NK-92 (cell line): ENCODE measurements around the gene RAB13.
A peak's percentile ranks its signal among the peaks of the same experiment; 100 is the strongest.
"Not testable (repeated sequence)": the region's sequence is repeated elsewhere in the genome, so short reads cannot be mapped to it uniquely, and the experiment has no call there.

Experiments
- DNase-seq: peaks from one replicate; lab custom pipeline; 2025; ENCODE audit not compliant: unreplicated experiment; lab: John Stamatoyannopoulos, UW

Gene RAB13

DNA sequence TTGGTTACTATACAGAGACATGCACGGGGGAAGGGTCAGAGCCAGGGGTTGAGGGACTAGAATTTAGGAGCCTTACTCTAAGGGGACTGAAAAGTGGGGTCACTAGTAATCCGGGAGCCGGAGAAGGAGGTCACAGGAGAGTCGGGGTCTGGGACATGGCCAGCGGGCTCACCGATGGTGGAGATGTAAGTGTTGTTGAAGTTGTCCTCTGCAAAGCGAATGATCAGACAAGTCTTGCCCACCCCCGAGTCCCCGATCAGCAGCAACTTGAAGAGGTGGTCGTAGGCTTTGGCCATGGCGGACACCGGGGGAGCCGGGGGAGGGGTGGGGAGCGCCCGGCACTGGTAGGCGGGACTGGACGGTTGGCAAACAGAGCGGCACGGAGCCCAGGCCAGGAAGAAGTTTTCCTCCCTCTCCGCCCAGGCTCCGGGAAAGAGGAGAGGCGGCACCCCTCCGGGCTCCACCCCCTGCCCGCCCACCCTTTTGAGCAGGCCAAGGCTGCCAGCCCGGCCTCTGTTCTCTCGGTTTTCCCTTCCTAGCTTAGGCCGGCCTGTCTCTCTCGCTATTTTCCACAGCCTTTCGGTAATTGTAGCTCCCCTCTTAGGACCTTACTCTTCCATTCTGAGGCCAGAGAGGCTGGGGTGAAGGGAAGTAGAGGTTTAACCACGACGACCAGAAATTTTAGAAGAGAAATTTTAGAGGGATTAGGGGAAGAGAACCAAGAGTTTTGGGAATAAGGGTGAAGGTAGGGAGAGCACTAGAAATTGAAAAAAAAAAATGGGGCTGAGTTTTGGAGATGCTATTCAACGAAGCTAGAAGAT, at the start of gene RAB13:
Gene RAB13 (minus strand): TSS at position 399 of the 821 bp plus-strand sequence. CDS start 103 bp downstream, at position 296.
- no peak for DNase-seq

DNA sequence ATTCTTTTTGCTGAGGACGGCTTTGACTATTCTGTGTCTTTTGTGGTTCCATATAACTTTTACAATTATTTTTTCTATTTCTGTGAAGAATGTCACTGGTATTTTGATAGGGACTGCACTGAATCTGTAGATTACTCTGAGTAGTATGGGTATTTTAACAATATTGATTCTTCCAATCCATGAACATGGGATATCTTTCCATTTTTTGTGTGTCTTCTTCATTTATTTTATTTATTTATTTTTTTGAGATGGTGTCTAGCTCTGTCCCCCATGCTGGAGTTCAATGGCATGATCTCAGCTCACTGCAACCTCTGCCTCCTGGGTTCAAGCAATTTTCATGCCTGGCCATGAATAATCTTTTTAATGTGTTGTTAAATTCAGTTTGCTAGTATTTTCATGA, 47.6 kb upstream of the RAB13 start:
- DNase-seq = not testable (repeated sequence)

DNA sequence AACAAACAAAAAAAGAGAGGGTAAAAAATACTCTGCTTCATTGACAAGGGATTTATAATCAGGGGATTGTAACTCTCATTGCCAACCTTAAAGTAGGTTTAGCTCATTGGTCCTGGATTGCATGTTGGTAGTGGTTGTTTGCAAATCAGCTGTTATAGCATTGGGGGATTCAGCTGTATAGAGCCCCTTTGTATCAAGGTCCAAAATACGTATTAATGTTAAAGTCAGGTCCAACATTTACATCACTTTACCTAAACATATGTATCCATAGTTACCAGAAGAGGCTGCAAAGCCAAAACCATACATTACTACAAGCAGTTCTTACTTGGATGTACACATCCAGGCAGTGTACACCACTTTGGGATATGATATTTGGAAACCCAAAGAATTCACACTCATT, 33.8 kb upstream of the RAB13 start:
- DNase-seq = no peak

DNA sequence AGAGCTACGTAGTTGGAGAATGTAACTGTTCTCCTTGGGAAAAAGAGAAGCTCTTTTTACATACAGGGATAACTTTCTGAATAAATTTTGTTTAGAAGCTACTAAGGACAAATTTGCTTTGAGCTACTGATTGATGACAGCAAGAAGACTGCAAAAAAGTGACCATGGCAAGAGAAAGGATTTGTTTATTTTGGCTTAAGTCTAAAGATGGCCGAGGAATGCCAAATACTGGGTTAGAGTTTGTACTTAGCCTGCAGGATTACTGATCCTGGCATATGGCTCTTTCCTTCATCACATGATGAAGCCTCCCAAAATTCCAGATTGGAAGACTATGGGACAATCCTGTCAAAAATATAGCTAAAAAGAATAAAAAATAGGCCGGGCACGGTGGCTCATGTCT, 33.1 kb upstream of the RAB13 start:
- DNase-seq = no peak

DNA sequence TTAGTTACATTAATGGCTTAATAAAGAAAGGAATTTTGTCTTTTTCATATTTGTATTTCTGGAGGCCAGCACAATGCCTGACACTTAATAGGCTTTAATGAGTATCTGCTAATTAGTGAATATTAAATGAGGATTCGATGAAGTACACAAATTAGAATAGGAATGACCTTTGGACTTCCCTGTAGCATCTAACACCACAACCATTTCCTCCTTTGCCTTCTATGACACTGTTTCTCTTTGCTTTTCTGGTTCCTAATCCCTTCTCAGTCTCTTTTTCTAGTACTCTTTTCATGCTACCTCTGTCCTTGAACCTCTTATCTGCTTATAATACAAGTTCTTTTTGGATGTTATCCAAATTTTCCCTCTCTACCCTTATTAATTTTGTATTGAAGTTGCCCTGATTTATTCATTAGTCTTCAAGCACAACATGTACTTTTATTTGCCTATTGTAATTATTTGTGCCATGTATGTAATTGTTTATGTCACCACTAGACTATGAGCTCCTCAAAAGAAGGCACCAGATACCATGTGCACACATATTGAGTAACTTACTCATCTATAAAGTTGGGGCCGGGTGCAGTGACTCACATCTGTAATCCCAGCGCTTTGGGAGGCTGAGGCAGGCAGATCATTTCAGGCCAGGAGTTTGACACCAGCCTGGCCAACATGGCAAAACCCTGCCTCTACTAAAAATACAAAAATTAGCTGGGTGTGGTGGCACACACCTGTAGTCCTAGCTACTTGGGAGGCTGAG, 28.2 kb upstream of the RAB13 start:
- DNase-seq = no peak

DNA sequence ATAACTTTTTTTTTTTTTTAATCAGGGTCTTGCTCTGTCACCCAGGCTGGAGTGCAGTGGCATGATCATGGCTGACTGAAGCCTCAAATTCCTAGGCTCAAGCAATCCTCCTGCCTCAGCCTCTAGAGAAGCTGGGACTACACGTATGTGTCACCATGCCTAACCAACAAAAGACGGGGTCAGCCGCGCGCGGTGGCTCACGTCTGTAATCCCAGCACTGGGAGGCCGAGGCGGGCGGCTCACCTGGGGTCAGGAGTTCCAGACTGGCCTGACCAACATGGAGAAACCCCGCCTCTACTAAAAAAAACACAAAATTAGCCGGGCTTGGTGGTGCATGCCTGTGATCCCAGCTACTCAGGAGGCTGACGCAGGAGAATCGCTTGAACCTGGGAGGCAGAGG, 26.4 kb upstream of the RAB13 start:
- DNase-seq = not testable (repeated sequence)

DNA sequence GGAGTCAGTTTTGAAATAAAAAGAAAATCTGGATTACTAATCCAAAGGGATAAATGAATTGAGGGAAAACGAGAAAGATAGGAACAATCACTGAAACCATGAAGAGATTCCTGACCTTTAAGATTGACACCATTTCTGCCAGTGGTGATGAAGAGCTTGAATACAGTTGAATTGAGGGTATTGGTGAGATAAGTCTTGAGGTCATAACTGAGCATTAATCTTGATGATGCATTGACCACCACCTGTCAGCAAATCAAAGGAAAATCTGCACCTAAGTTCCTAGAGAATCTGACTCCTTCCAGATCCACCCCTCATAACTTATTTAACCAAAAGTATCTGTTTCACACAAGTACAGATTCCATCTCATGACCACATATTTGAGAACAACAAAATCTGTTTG, 26.0 kb upstream of the RAB13 start:
- no peak for DNase-seq

DNA sequence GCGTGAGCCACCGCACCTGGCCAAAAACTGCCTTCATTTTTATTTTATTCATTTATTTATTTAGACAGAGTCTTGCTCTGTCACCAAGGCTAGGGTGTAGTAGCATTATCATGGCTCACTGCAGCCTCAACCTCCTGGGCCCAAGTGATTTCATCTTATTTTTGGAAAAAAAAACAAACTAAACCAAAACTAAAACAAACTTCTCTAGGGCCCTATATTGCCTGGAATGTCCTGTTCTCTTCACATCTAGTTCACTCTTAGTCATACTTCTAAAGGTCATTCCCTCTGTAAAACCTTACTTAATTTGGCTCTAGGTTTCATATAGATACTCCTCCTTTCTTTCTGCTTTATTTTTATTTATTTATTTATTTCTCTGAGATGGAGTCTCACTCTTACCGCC, 20.0 kb upstream of the RAB13 start:
- no peak for DNase-seq

DNA sequence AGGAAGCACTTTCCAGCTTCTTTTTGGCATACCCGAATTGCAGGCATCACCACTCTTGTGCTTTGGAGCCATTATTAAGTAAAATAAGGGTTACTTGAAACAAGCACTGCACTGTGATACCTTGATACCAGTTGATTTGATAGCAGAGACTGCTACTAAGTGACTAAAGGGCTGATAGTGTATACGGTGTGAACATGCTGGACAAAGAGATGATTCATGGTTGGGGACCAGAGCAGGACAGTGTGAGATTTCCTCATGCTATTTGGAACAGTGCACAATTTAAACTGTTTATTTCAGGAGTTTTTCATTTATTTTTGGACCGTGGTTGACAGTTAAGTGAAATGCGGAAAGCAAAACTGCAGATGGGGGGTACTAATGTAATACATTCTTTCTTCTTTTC, 14.3 kb upstream of the RAB13 start:
- DNase-seq = no peak

DNA sequence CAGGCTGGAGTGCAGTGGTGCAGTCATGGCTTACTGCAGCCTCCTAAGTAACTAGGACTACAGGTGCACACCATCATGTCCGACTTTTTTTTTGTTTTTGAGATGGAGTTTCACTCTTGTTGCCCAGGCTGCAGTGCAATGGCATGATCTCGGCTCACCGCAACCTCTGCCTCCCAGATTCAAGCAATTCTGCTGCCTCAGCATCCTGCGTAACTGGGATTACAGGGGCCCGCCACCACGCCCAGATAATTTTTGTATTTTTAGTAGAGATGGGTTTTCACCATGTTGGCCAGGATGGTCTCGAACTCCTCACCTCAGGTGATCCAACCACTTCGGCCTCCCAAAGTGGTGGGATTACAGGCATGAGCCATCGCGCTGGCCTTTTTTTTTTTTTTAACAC, 10.7 kb upstream of the RAB13 start:
- DNase-seq = not testable (repeated sequence)

DNA sequence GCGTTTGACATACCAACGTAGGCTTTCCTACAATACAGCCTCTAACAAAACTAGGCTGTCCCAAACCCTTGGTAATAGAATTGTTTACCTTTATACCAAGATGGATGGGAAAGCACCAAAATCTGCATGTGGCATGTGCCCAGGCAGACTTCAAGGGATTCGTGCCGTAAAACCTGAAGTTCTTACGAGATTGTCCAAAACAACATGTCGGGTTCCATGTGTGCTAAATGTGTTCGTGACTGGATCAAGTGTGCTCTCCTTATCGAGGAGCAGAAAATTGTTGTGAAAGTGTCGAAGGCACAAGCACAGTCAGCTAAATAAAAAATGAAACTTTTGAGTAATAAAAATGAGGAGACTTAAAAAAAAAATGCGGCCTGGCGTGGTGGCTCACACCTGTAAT, 9.5 kb upstream of the RAB13 start:
- DNase-seq = no peak

DNA sequence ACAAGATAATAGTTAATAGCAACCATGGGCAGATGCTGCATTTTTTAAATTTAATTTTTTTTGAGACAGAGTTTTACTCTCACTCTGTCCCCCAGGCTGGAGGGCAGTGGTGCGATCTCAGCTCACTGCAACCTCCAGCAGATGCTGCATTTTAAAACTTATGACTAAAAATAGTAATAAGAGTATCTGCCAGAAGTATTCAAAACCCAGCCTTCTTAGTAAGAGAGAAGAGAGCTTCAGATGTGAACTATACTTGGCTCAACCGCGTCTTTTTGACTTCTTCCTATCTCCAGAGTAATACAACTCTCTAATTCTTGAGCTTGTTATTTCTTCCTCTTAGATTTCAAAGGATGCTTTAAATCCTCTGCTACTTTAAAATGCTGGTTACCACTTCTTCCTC, 9.1 kb upstream of the RAB13 start:
- no peak for DNase-seq

DNA sequence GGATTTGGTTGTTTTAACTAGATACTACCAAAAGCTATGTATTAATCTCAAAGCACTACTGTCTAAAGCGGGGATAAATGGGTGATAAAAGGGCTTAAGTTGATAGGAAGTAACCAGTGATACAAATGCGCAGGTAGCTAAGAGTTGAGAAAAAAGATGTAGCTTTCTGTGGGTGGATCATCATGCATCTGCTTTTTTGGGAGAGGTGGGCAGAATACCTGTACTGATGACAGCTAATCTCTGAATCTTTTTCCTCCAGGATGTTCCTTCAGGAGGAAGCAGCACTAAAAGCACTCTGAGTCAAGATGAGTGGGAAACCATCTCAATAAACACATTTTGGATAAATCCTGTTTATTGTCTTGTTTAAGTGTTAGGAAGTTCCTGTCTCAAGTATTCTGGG, 5.7 kb upstream of the RAB13 start:
- no peak for DNase-seq

DNA sequence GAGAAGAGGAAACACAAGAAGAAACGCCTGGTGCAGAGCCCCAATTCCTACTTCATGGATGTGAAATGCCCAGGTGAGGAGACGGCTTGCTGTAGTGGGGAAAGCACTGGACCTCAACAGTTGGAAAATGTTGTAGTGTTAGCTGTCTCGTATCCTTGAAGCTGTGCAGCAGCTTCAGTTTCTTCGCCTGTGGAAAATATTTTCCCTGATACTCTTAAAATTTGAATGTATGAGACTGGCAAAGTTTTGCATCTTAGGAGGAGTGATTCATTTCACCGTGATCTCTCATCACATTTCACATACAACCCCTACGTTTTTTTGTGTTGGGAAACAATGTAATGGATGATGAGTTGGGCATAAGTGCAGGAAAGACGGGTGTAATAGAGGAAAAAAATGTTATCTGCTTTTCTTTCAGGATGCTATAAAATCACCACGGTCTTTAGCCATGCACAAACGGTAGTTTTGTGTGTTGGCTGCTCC, 5.1 kb upstream of the RAB13 start:
- no peak for DNase-seq

DNA sequence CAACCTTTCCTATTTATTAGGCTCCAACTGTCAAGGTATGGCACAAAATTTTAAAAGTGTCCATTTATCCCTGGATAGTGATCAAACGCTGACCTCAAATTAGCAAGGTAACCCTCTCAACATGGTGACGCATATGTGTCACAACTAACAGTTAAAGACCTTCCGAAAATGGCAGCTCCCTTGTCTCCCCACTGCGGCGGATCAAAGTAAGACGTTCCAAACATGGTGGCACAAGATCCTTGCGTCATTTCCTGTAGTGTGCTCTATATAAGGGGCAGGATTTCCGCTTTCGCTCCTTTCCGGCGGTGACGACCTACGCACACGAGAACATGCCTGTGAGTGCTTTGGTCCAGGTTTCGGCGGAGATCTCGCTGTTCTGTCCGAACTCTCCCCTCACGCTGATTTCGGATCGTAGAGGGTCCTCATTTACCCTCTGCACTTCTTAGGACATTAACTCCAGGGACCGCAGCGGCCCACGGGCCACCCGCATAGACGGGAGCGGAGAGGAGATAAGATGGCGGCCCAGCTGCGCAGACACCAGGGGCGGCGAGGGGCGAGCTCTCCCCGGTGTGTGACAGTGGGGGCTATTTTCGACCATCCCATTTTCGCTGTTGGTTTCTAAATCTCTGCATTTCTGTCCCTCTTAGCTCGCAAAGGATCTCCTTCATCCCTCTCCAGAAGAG, 4.5 kb upstream of the RAB13 start, which contains the start of gene RPS27:
Gene RPS27 (plus strand): TSS at position 295 of the 683 bp plus-strand sequence. CDS start 35 bp downstream, at position 330.
- DNase-seq = peak; percentile 43

DNA sequence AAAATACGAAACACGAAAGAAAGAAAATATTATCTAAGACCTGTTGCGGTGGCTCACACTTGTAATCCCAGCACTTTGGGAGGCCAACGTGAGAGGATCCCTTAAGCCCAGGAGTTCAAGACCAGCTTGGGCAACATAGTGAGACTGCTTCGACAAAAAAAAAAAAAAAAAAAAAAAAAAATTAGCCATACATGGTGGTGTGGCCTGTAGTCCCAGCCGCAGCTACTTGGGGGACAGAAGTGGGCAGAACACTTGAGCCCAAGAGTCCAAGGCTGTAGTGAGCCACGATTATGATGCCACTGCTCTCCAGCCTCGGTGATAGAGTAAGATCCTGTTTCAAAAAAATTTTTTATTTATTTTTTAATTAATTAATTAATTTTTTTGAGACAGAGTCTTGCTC, 1.5 kb upstream of the RAB13 start:
- DNase-seq = no peak

DNA sequence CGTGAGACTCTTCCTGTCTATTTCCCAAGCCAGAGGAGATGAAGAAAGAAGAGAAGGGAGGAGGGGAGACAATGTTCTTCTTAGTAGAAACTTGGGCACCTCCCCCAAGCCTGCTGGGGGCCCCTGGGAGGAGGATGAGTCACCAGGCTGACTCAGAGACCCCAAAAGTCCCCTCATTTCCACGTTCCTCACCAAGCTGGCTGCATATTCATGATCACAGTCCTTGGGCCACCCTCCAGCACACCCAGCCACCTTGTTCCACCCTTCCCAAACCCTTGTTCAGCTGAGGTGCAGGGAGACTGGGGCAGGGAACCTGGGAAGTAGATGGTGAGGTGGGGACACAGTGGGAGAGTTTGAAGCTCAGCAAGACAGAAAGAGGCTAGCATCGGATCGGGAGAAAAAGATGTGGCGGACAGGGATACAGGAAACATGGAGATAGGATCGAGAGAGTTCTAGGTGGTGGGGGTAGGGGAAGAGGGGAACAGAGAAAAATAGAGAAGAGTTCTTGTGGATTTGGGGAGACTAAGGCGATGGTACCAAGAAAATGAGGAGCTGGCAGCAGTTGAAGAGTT, 712 bp downstream of the RAB13 start:
- no peak for DNase-seq

DNA sequence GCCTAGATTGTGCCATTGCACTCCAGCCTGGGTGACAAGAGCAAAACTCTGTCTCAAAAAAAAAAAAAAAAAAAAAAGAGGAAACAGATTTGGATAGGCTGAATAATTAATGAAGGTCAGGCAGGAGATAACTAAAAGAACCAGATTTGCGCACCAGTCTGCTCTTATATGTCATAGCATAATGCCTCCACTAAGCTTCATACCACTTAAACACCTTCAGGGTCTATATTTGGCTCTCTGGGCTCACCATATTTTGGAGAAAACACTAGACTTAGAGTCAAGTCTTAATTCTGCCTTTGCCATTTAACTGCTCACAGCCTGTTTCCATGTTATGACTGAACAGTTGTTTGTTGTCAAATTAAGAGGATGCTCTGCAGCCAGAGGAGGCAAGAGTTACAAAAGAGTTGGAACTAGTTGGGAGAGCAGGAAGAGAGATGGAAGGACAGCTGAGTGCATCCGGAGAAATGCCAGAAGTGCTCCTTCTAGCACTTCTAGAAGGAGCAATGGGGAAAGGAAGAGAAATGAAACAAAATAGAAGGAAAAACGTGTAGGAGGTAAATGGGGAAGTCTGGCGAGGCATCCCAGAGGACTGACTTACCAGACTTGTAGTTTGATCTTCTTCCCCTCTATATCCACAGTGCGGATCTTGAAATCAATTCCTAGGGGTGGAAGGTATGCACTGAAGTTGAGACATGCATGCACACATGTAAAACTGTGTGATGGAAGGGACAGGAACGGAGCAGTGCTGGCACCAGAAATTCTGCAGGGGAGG, 1.8 kb downstream of the RAB13 start:
- no peak for DNase-seq

DNA sequence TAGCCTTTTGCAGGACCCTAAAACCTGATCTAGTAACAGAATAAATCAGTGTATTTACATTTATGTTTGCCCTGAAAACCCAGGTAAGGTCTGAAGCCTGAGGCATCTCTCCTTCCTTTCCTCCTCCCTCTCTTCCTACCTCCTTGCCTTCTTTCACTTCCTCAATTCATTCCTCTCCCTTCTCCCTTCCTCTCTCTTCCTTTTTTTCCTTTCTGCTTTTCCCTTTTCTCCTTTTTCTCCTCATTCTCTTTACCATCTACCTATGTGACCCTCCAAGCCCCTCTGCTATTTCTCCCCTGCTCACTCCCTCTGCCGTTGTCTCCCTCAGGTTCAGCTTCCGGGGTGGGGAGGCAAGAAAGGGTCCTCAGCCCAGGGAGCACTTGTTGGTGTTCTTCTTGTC, 4.4 kb downstream of the RAB13 start:
- not testable (repeated sequence) for DNase-seq

DNA sequence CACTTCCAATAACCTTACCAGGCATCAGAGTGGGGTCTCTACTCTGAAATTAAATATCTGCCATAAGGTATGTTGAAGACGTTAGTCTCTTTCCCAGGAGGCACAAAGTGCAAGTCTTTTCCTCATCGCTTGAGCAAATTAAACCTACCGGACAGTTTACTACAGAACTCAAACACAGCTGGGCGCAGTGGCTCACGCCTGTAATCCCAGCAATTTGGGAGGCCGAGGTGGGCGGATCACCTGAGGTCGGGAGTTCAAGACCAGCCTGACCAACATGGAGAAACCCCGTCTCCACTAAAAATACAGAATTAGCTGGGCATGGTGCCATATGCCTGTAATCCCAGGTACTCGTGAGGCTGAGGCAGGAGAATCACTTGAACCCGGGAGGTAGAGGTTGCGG, 7.0 kb downstream of the RAB13 start:
- not testable (repeated sequence) for DNase-seq
